HCT116 (cell line): ENCODE results near the gene LRIG3. TPM values are rescaled to one million over a fixed set of nuclear protein-coding genes. Genes with fewer than 3 reads are reported as not detected.

Experiments used
- ATAC-seq: fragments of 200-7000 bp; cut with Tn5 transposase; 2 replicates; pipeline ENCODE4 v1.9.1; 2020; ENCODE audit warnings: mild to moderate bottlenecking, moderate library complexity
- BruUV-seq: library from RNA; stranded (reverse); fragments of 400-500 nt; replicated peaks from 2 replicates; lab custom pipeline; 2021; lab: Mats Ljungman, UMichigan
- CTCF ChIA-PET: fragments of 300-600 bp; sonication (Branson Sonifier 250); formaldehyde crosslinking; loops from one replicate; lab custom pipeline; 2021; ENCODE audit warnings: antibody characterized with exemption; lab: Charles Lee
- POLR2A ChIA-PET: fragments of 300-600, 350-600 bp; sonication (Branson Sonifier 250); formaldehyde crosslinking; loops from one replicate; lab custom pipeline; 2021; ENCODE audit warnings: antibody characterized with exemption; lab: Charles Lee
- RAD21 ChIA-PET, 2 experiments: fragments of 300-600 bp; sonication (Branson Sonifier 250); formaldehyde crosslinking; loops; one replicate each; lab custom pipeline; 2023; ENCODE audit warnings: low total read pairs in 2 of 2; ENCODE audit not compliant: uncharacterized antibody in 2 of 2, unreplicated experiment in 2 of 2, low non-redundant PET in 1 of 2; lab: Charles Lee
- DNase-seq: peaks from one replicate; pipeline ENCODE4 v3.0.0-alpha.2; 2010; ENCODE audit warnings: low read depth, low spot score
- H2AFZ ChIP-seq: fragments of 200-600 bp; shearing (Covaris generic), sonication (generic); 2 replicates; pipeline ENCODE4 v1.6.1; 2017; ENCODE audit warnings: low read depth, mixed run types, mixed read lengths, antibody characterized with exemption, low read length; ENCODE audit not compliant: poor library complexity, severe bottlenecking
- H3K27ac ChIP-seq: 2 replicates; pipeline ENCODE4 v1.5.1; 2012; ENCODE audit warnings: low read depth, low read length
- H3K27me3 ChIP-seq: fragments of 200-600 bp; sonication (generic); 2 replicates; pipeline ENCODE4 v1.6.1; 2016; ENCODE audit warnings: mixed run types, low read length, mixed read lengths; ENCODE audit not compliant: insufficient read depth
- H3K36me3 ChIP-seq, 2 experiments: fragments of 200-500 bp in 1 of 2; fragments of 200-600 bp in 1 of 2; sonication (Bioruptor generic) in 1 of 2; sonication (generic) in 1 of 2; 2 replicates each; pipeline versions ENCODE4 v1.5.1 to v1.6.1; 2014 to 2016; ENCODE audit warnings: low read length in 2 of 2, inconsistent platforms in 1 of 2, mixed read lengths in 1 of 2, mixed run types in 1 of 2; ENCODE audit not compliant: insufficient read depth in 2 of 2, control insufficient read depth in 1 of 2
- H3K4me1 ChIP-seq, 2 experiments: fragments of 200-600 bp in 1 of 2; sonication (generic) in 1 of 2; 2 replicates each; pipeline versions ENCODE4 v1.5.1 to v1.6.1; 2012 to 2017; ENCODE audit warnings: low read length in 2 of 2, inconsistent platforms in 1 of 2, mild to moderate bottlenecking in 1 of 2, mixed read lengths in 1 of 2, mixed run types in 1 of 2, moderate library complexity in 1 of 2; ENCODE audit not compliant: insufficient read depth in 2 of 2, control insufficient read depth in 1 of 2
- H3K4me2 ChIP-seq: fragments of 200-600 bp; sonication (generic); 2 replicates; pipeline ENCODE4 v1.6.1; 2017; ENCODE audit warnings: mixed run types, low read length, mixed read lengths
- H3K4me3 ChIP-seq, 2 experiments: fragments of 200-600 bp in 1 of 2; sonication (generic) in 1 of 2; replicated peaks in 1 of 2; 2 replicates each; pipeline ENCODE4 v1.5.1; 2011 to 2016; ENCODE audit warnings: low read length in 2 of 2, control low read depth in 1 of 2, low read depth in 1 of 2, mild to moderate bottlenecking in 1 of 2, mixed read lengths in 1 of 2, mixed run types in 1 of 2
- H3K79me2 ChIP-seq: fragments of 200-600 bp; sonication (generic); 2 replicates; pipeline ENCODE4 v1.6.1; 2017; ENCODE audit warnings: mild to moderate bottlenecking, mixed run types, low read length, moderate library complexity, mixed read lengths; ENCODE audit not compliant: insufficient read depth
- H3K9ac ChIP-seq: fragments of 200-600 bp; sonication (generic); 2 replicates; pipeline ENCODE4 v1.6.1; 2016; ENCODE audit warnings: low read length, mixed read lengths
- H3K9me2 ChIP-seq: fragments of 200-600 bp; sonication (generic), shearing (Covaris generic); 2 replicates; pipeline ENCODE4 v1.6.1; 2017; ENCODE audit warnings: mixed run types, mild to moderate bottlenecking, moderate library complexity; ENCODE audit not compliant: insufficient read depth
- H3K9me3 ChIP-seq, 2 experiments: fragments of 200-500 bp in 1 of 2; fragments of 200-600 bp in 1 of 2; sonication (Bioruptor generic) in 1 of 2; sonication (generic) in 1 of 2; 2 replicates each; pipeline ENCODE4 v1.6.1; 2014 to 2017; ENCODE audit warnings: low read length in 2 of 2, mixed read lengths in 2 of 2, inconsistent platforms in 1 of 2, low read depth in 1 of 2, mild to moderate bottlenecking in 1 of 2, mixed run types in 1 of 2, moderate library complexity in 1 of 2; ENCODE audit not compliant: control insufficient read depth in 1 of 2, insufficient read depth in 1 of 2
- H4K20me1 ChIP-seq: fragments of 200-600 bp; sonication (generic), shearing (Covaris generic); 2 replicates; pipeline ENCODE4 v1.6.1; 2017; ENCODE audit warnings: mixed run types, mild to moderate bottlenecking, moderate library complexity; ENCODE audit not compliant: insufficient read depth
- ATF3 ChIP-seq: IDR thresholded peaks from 2 replicates; pipeline ENCODE4 v1.6.1; 2012
- CBX3 ChIP-seq: IDR thresholded peaks from 2 replicates; pipeline ENCODE4 v1.6.1; 2012; ENCODE audit warnings: low read depth
- EGR1 ChIP-seq: IDR thresholded peaks from 2 replicates; pipeline ENCODE4 v1.6.1; 2012; ENCODE audit warnings: low read depth
- EZH2 ChIP-seq: fragments of 200-600 bp; sonication (generic); IDR thresholded peaks from 2 replicates; pipeline ENCODE4 v1.6.1; 2017; ENCODE audit warnings: antibody characterized with exemption, mixed run types
- EZH2phosphoT487 ChIP-seq: fragments of 200-600 bp; IDR thresholded peaks from 2 replicates; pipeline ENCODE4 v1.6.1; 2018; ENCODE audit warnings: antibody characterized with exemption, borderline replicate concordance
- JUND ChIP-seq: IDR thresholded peaks from 2 replicates; pipeline ENCODE4 v1.6.1; 2012
- POLR2A ChIP-seq: IDR thresholded peaks from 2 replicates; pipeline ENCODE4 v1.7.0; 2011; ENCODE audit warnings: borderline replicate concordance; ENCODE audit not compliant: insufficient read depth, insufficient read length; ENCODE audit errors: extremely low read depth
- POLR2AphosphoS5 ChIP-seq: IDR thresholded peaks from 2 replicates; pipeline ENCODE4 v1.6.1; 2011; ENCODE audit warnings: mild to moderate bottlenecking, low read depth, low read length, moderate library complexity
- RAD21 ChIP-seq: IDR thresholded peaks from 2 replicates; pipeline ENCODE4 v1.6.1; 2012; ENCODE audit warnings: low read depth, mild to moderate bottlenecking
- REST ChIP-seq: IDR thresholded peaks from 2 replicates; pipeline ENCODE4 v1.6.1; 2012; ENCODE audit warnings: low read depth
- SRF ChIP-seq: IDR thresholded peaks from 2 replicates; pipeline ENCODE4 v1.6.1; 2012; ENCODE audit warnings: low read depth
- TCF7L2 ChIP-seq: IDR thresholded peaks from 2 replicates; pipeline ENCODE4 v1.7.0; 2011; ENCODE audit warnings: borderline replicate concordance, inconsistent platforms; ENCODE audit not compliant: insufficient read depth, insufficient read length; ENCODE audit errors: extremely low read depth
- YY1 ChIP-seq: IDR thresholded peaks from 2 replicates; pipeline ENCODE4 v1.6.1; 2011; ENCODE audit warnings: low read length, low read depth, moderate library complexity, mild to moderate bottlenecking; ENCODE audit not compliant: insufficient replicate concordance; ENCODE audit errors: extremely low read depth
- ZFX ChIP-seq: fragments of 450-650 bp; IDR thresholded peaks from 2 replicates; pipeline ENCODE4 v1.6.1; 2017
- ZNF274 ChIP-seq: fragments of 200-500 bp; sonication (Bioruptor generic); IDR thresholded peaks from 2 replicates; pipeline ENCODE4 v1.6.1; 2014; ENCODE audit warnings: mild to moderate bottlenecking, low read depth, low read length, inconsistent platforms
- intact Hi-C: fragments of 100-400 bp; cut with micrococcal nuclease; formaldehyde crosslinking; loops from 2 replicates; pipeline ENCODE4 v1.10.0; 2022
- total RNA-seq: library from RNA; stranded (reverse); gene quantifications from one replicate; pipeline ENCODE4 v1.2.1, GENCODE V29; 2021; ENCODE audit not compliant: unreplicated experiment
- TF ChIP-seq, protein P1 (sequence below): IDR thresholded peaks from 2 replicates; pipeline ENCODE4 v1.6.1; 2012

LRIG3 gene
- total RNA-seq, 1 experiment from 2014 or later: 11.1 TPM

DNA sequence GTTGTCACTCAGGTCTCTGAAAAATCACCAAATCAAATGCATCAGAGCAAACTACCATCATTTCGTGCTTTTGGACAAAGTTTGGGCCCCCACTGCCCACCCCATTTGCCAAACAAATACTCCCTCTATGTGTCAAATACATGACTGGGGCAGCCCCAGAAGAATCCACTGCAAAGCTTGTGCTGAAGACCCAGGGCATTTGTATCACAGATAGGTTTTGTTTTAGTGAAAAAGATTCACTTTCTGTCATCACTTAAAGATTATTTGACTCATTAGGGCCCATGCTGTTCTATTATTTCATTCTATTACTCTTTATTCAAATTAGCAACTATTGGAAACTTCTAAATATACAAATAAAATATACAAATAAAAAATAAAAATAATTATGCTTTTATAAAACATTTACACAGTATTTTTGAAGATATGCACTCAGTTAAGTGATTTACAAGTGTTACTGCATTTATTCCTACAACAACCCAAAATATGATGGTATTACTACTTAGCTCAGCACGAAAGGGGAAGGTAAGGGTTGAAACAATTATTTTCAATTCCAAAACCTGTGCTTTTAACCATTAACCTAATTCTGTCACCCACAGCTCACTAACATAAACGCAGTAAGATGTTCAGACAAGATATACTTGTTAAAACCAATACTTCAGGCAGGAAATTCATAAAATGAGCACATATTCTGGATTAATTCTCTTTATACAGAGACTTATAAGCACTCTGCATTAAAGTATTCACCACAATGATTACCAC, 36.5 kb downstream of the LRIG3 start:
- intact Hi-C loops: no loop called here
- H3K36me3 ChIP-seq: peaks cover 5 to 28% of the 10 kb centered on the region in 2 experiments; a peak in 3 of 4 replicates
- no peak for ATAC-seq

GRCh38 chr12:58882826-58883225, 37.5 kb downstream of the LRIG3 start:
- Histone ChIP-seq H3K4me3 (no peak overlapping the region), H3K9me3 (no peaks in the 10 kb centered on the region), H3K27ac (no peak overlapping the region), H3K4me1 (no peaks in the 10 kb centered on the region), H3K36me3 (peaks cover 9 to 28% of the 10 kb centered on the region in 2 experiments; a peak in 3 of 4 replicates), H3K79me2 (no peaks in the 10 kb centered on the region), H3K27me3 (no peaks in the 10 kb centered on the region), H2AFZ (no peak overlapping the region), H3K9me2 (no peaks in the 10 kb centered on the region), H3K4me2 (no peak overlapping the region), H3K9ac (no peak overlapping the region), H4K20me1 (no peaks in the 10 kb centered on the region)
- DNase-seq: no peak
- intact Hi-C loops: no loop called here
- POLR2A ChIA-PET: no interaction called here
- RAD21 ChIA-PET: no interaction called here
- no peak for ATAC-seq
- CTCF ChIA-PET: no interaction called here
- no TSS peak for BruUV-seq
- TF ChIP-seq JUND: no peak
- TF ChIP-seq SRF: no peak
- no peak for TF ChIP-seq EZH2phosphoT487
- TF ChIP-seq EGR1: no peak
- TF ChIP-seq YY1: no peak
- no peak for TF ChIP-seq POLR2A
- TF ChIP-seq REST: no peak
- TF ChIP-seq, protein P1, sequence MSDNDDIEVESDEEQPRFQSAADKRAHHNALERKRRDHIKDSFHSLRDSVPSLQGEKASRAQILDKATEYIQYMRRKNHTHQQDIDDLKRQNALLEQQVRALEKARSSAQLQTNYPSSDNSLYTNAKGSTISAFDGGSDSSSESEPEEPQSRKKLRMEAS: no peak
- no peak for TF ChIP-seq CBX3
- TF ChIP-seq EZH2: no peak
- no peak for TF ChIP-seq TCF7L2
- no peak for TF ChIP-seq ZNF274

More for the DNA sequence above, 36.5 kb downstream of the LRIG3 start:
- Histone ChIP-seq H3K27me3 (no peaks in the 10 kb centered on the region), H3K4me3 (no peak overlapping the region), H3K9me3 (no peaks in the 10 kb centered on the region), H3K9ac (no peak overlapping the region), H3K4me1 (no peaks in the 10 kb centered on the region), H3K9me2 (no peaks in the 10 kb centered on the region), H3K4me2 (no peak overlapping the region), H3K27ac (no peak overlapping the region), H3K79me2 (no peaks in the 10 kb centered on the region), H2AFZ (no peak overlapping the region), H4K20me1 (no peaks in the 10 kb centered on the region)
- POLR2A ChIA-PET: no interaction called here
- BruUV-seq: no TSS peak
- TF ChIP-seq EZH2phosphoT487 (no peak), EZH2 (no peak), POLR2AphosphoS5 (no peak), RAD21 (no peak), TCF7L2 (no peak), POLR2A (no peak), CBX3 (no peak), ATF3 (no peak), ZFX (no peak)
- RAD21 ChIA-PET: no interaction called here
- DNase-seq: no peak
- CTCF ChIA-PET: no interaction called here
